DND-41 (cell line): ENCODE results near the gene IGLL5.

Experiments used
- ATAC-seq: fragments of 200-7000 bp; cut with Tn5 transposase; 3 replicates; pipeline ENCODE4 v1.9.1; 2021; ENCODE audit warnings: low read depth; ENCODE audit not compliant: insufficient read depth
- DNase-seq: peaks from one replicate; pipeline ENCODE4 v3.0.0-alpha.2; 2020
- H2AFZ ChIP-seq: 2 replicates; pipeline ENCODE4 v1.6.0; 2012; ENCODE audit warnings: low read depth, low read length
- H3K27ac ChIP-seq: 2 replicates; pipeline ENCODE4 v1.5.1; 2012; ENCODE audit warnings: low read length, inconsistent platforms
- H3K27me3 ChIP-seq: fragments of 200-600 bp; sonication (generic); 2 replicates; pipeline ENCODE4 v1.6.0; 2012; ENCODE audit warnings: low read length, mild to moderate bottlenecking, inconsistent platforms; ENCODE audit not compliant: insufficient read depth, poor library complexity
- H3K36me3 ChIP-seq: 2 replicates; pipeline ENCODE4 v1.5.1; 2012; ENCODE audit warnings: low read length, inconsistent platforms; ENCODE audit not compliant: insufficient read depth
- H3K4me1 ChIP-seq: 2 replicates; pipeline ENCODE4 v1.5.1; 2012; ENCODE audit warnings: mild to moderate bottlenecking, low read length; ENCODE audit not compliant: insufficient read depth
- H3K4me2 ChIP-seq: 2 replicates; pipeline ENCODE4 v1.6.0; 2012; ENCODE audit warnings: mild to moderate bottlenecking, moderate library complexity, low read length, inconsistent platforms; ENCODE audit not compliant: insufficient read depth
- H3K4me3 ChIP-seq, 2 experiments: fragments of 200-600 bp in 1 of 2; shearing (Covaris generic) in 1 of 2; 2 replicates each; pipeline ENCODE4 v1.5.1; 2012 to 2016; ENCODE audit warnings: inconsistent platforms in 2 of 2, low read length in 2 of 2, mild to moderate bottlenecking in 2 of 2, low read depth in 1 of 2, moderate library complexity in 1 of 2
- H3K79me2 ChIP-seq: 2 replicates; pipeline ENCODE4 v1.6.0; 2012; ENCODE audit warnings: low read length, inconsistent platforms; ENCODE audit not compliant: insufficient read depth
- H3K9ac ChIP-seq: 2 replicates; pipeline ENCODE4 v1.6.0; 2012; ENCODE audit warnings: low read depth, mild to moderate bottlenecking, inconsistent platforms, low read length, moderate library complexity
- H3K9me3 ChIP-seq: 2 replicates; pipeline ENCODE4 v1.5.1; 2012; ENCODE audit warnings: low read length, moderate library complexity, mild to moderate bottlenecking, inconsistent platforms; ENCODE audit not compliant: insufficient read depth, severe bottlenecking
- H4K20me1 ChIP-seq: 2 replicates; pipeline ENCODE4 v1.6.0; 2012; ENCODE audit warnings: low read length; ENCODE audit not compliant: insufficient read depth
- CTCF ChIP-seq: IDR thresholded peaks from 2 replicates; pipeline ENCODE4 v1.5.1; 2012; ENCODE audit warnings: borderline replicate concordance, low read length, moderate library complexity, mild to moderate bottlenecking; ENCODE audit not compliant: poor library complexity, severe bottlenecking; ENCODE audit errors: extremely low read depth
- EZH2 ChIP-seq: IDR thresholded peaks from 3 replicates; pipeline ENCODE4 v1.6.1; 2012; ENCODE audit warnings: borderline replicate concordance, low read depth, mild to moderate bottlenecking, moderate library complexity, low read length, inconsistent platforms; ENCODE audit not compliant: severe bottlenecking

The IGLL5 gene

GRCh38 chr22:22940961-22941605, 53.5 kb downstream of the IGLL5 start:
- ATAC-seq (no peak), DNase-seq (peak; percentile 7)
- Histone ChIP-seq H3K4me2 (no peak overlapping the region), H3K4me3 (no peak overlapping the region), H3K36me3 (no peaks in the 10 kb centered on the region), H3K27ac (peak overlapping the region; percentile 64), H2AFZ (no peak overlapping the region), H3K79me2 (no peaks in the 10 kb centered on the region), H3K9me3 (no peaks in the 10 kb centered on the region), H3K9ac (no peak overlapping the region), H3K4me1 (peaks cover 43% of the 10 kb centered on the region), H4K20me1 (no peaks in the 10 kb centered on the region), H3K27me3 (no peaks in the 10 kb centered on the region)
- TF ChIP-seq CTCF (no peak), EZH2 (no peak)

- Histone ChIP-seq H3K9ac (no peak overlapping the region), H2AFZ (no peak overlapping the region), H3K4me3 (no peak overlapping the region), H4K20me1 (no peaks in the 10 kb centered on the region), H3K27ac (peak overlapping the region; percentile 64), H3K9me3 (no peaks in the 10 kb centered on the region), H3K4me1 (peaks cover 43% of the 10 kb centered on the region), H3K27me3 (no peaks in the 10 kb centered on the region), H3K36me3 (no peaks in the 10 kb centered on the region), H3K79me2 (no peaks in the 10 kb centered on the region), H3K4me2 (no peak overlapping the region)
- ATAC-seq (no peak), DNase-seq (peak; percentile 7)
- TF ChIP-seq EZH2 (no peak), CTCF (no peak)
Measured at GRCh38 chr22:22941831-22942510, 54.4 kb downstream of the IGLL5 start.

- no peak for TF ChIP-seq EZH2
- TF ChIP-seq CTCF = peak; percentile 98
- ATAC-seq (peak; percentile 91), DNase-seq (peak; percentile 91)
- H3K79me2 ChIP-seq = no peaks in the 10 kb centered on the region
- no peak overlapping the region for H3K4me2 ChIP-seq
- H2AFZ ChIP-seq = no peak overlapping the region
- no peak overlapping the region; the same call in 1 of the 2 replicates for H3K9ac ChIP-seq
- H4K20me1 ChIP-seq = no peaks in the 10 kb centered on the region
- H3K4me3 ChIP-seq = no peak overlapping the region
- H3K36me3 ChIP-seq = no peaks in the 10 kb centered on the region
- H3K9me3 ChIP-seq = no peaks in the 10 kb centered on the region
- no peaks in the 10 kb centered on the region for H3K27me3 ChIP-seq
- peaks cover 43% of the 10 kb centered on the region for H3K4me1 ChIP-seq
- peak overlapping the region; percentile 64 for H3K27ac ChIP-seq
Measured at GRCh38 chr22:22942511-22943329, 55.1 kb downstream of the IGLL5 start.
